Measurements from ENCODE around the gene ANKRD29. TPM values are rescaled to one million over a fixed set of nuclear protein-coding genes. Genes with fewer than 3 reads are reported as not detected.

ANKRD29 gene
- total and polyA plus RNA-seq, 8 donors, result 1.2 to 150 (median 10.6) TPM

DNA sequence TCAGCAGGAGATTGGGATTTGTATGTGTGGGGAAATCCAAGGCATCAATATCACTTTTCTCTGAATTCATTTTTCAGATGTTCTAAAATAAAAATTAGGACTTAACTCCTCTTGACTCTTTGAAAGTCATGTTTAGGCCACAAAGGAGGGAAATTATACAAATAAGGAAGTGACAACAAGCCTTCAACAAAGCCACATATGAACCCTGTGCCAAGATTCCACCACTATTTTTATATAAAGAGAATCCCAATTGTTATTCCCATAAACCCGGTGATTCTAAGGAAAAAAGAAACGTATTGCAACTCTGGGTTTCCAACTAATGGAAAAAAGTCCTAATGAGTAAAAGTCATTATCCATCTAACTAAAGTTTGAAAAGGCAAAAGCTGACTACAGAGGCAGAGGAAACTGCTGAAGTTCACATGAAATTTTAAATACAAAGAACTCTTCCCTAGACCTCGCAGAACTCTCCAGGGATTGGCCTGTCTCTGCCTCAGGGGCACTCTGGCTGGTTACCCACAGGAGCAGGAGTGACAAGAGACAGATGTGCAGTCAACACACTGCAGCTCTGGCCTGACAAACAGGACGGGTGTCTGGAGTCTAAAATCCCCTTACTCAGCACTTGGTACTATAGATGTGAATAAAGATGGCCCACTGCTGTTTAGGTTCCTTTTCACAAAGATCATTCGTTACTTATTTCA, 88.0 kb downstream of the ANKRD29 start:
- Histone ChIP-seq H3K4me1 (peaks cover 32 to 57% (median 44%) of the 10 kb centered on the region in 4 donors), H3K36me3 (peaks cover 14 to 57% (median 48%) of the 10 kb centered on the region in 4 donors), H3K27ac (peak overlapping the region; percentile 56 to 70 (median 63)), H3K4me3 (no peak overlapping the region), H3K27me3 (no peaks in the 10 kb centered on the region), H3K9me3 (no peaks in the 10 kb centered on the region)
- no peak for DNase-seq
- no peak for TF ChIP-seq POLR2A (IDR thresholded peaks at IDR 0.05)
- TF ChIP-seq POLR2AphosphoS5 (IDR thresholded peaks at IDR 0.05), result no peak
- no peak for TF ChIP-seq EP300 (IDR thresholded peaks at IDR 0.05)
- TF ChIP-seq, protein P1, sequence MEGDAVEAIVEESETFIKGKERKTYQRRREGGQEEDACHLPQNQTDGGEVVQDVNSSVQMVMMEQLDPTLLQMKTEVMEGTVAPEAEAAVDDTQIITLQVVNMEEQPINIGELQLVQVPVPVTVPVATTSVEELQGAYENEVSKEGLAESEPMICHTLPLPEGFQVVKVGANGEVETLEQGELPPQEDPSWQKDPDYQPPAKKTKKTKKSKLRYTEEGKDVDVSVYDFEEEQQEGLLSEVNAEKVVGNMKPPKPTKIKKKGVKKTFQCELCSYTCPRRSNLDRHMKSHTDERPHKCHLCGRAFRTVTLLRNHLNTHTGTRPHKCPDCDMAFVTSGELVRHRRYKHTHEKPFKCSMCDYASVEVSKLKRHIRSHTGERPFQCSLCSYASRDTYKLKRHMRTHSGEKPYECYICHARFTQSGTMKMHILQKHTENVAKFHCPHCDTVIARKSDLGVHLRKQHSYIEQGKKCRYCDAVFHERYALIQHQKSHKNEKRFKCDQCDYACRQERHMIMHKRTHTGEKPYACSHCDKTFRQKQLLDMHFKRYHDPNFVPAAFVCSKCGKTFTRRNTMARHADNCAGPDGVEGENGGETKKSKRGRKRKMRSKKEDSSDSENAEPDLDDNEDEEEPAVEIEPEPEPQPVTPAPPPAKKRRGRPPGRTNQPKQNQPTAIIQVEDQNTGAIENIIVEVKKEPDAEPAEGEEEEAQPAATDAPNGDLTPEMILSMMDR (IDR thresholded peaks at IDR 0.05), result no peak
- WGBS, 5 donors, result 63 to 77% (median 71%) methylated on average over 5 of the region's 5 CpGs
- intact Hi-C loops (cut with DNase I; ENCODE audit: low total_unique reads), result no loop called here

DNA sequence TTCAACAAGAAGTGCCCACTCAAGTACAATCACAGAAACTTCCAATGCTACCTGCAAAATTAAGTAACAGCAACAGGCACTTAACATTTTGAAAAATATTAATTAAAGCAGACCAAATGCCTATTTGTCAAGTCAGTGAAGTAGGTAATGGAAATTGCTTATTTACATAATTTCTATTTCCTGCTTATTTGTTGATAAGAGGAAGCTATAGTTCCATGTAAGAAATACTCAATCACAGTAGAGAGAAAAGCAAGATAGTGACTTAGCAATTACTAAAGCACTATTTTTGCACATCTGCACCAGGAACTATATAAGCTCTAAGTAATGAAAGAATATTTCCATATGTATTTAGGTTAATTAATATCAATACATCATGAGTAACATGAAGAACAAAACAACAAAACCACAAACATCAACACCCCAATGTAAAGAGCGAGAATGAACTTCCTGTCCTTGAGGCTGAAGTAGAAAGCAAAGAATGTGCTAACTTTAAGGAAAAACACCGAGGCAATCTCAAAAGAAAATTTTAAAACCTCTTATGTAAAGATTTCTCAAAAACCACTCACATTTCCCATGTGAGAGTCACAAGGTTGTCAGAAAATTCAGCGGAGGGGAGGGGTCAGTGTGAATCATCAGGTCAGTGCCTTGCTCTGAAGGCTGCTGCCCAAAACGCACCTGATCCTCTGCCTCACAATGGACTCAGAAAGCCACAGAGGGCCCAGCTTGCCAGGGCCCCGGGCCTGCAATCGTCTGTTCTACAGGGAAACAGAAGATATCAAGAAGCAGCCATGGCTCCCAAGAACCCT, 88.9 kb downstream of the ANKRD29 start:
- TF ChIP-seq POLR2AphosphoS5 (IDR thresholded peaks at IDR 0.05) (no peak), EP300 (IDR thresholded peaks at IDR 0.05) (no peak), POLR2A (IDR thresholded peaks at IDR 0.05) (no peak)
- TF ChIP-seq, protein P1 (IDR thresholded peaks at IDR 0.05), result no peak
- no peak for DNase-seq
- Histone ChIP-seq H3K36me3 (peaks cover 14 to 66% (median 57%) of the 10 kb centered on the region in 4 donors), H3K27ac (peak overlapping the region; percentile 56 to 70 (median 63)), H3K4me1 (peaks cover 25 to 51% (median 35%) of the 10 kb centered on the region in 4 donors), H3K27me3 (no peaks in the 10 kb centered on the region), H3K9me3 (no peaks in the 10 kb centered on the region), H3K4me3 (no peak overlapping the region)
- WGBS, 5 donors, result 32 to 53% (median 37%) methylated on average over 6 of the region's 6 CpGs
- intact Hi-C loops (cut with DNase I; ENCODE audit: low total_unique reads), result no loop called here

DNA sequence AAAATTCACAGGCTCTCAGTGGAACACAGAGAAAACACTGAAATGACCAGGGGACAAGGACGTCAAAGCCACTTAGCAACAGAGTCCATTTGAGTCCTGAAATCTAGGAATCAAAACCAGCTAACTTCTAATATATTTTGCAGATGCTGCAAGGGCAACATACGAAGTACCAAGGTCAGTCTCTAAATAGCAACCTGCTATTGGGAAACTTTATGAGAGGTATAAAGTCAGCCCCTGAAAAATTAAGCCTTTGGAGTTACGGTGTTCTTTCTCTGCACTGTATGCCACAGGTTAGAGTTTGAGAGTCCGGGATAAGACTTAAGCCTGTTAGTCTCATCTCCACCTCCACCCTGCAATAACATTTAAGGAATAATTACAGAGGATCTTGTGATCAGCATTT, 89.7 kb downstream of the ANKRD29 start:
- Histone ChIP-seq H3K27ac (peak overlapping the region in 1 of 5 donors; percentile 63), H3K4me3 (no peak overlapping the region), H3K4me1 (peaks cover 23 to 43% (median 30%) of the 10 kb centered on the region in 4 donors), H3K27me3 (no peaks in the 10 kb centered on the region), H3K36me3 (peaks cover 21 to 74% (median 65%) of the 10 kb centered on the region in 4 donors), H3K9me3 (no peaks in the 10 kb centered on the region)
- intact Hi-C loops (cut with DNase I; ENCODE audit: low total_unique reads), result no loop called here
- WGBS, 5 donors, result 81 to 94% (median 84%) methylated on average over 4 of the region's 4 CpGs
- TF ChIP-seq, protein P1 (IDR thresholded peaks at IDR 0.05), result no peak
- TF ChIP-seq POLR2AphosphoS5 (IDR thresholded peaks at IDR 0.05) (no peak), POLR2A (IDR thresholded peaks at IDR 0.05) (no peak)
- no peak for DNase-seq

DNA sequence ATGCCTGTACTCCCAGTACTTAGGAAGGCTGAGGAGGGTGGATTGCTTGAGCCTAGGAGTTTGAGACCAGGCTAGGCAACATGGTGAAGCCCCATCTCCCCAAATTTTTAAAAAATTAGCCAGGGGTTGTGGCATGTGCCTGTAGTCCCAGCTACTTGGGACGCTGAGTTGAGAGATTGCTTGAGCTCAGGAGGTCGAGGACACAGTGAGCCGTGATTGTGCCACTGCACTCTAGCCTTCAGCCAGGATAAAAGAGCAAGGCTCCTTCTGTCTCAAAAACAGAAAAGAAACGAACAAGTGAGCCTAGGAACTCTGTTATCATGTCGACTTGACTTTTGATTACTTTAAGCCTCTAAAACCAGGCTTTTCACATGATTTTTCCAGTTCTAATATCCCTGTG, 90.1 kb downstream of the ANKRD29 start:
- Histone ChIP-seq H3K36me3 (peaks cover 21 to 79% (median 69%) of the 10 kb centered on the region in 4 donors), H3K4me3 (no peak overlapping the region), H3K4me1 (peaks cover 23 to 41% (median 30%) of the 10 kb centered on the region in 4 donors), H3K27ac (no peak overlapping the region), H3K9me3 (no peaks in the 10 kb centered on the region), H3K27me3 (no peaks in the 10 kb centered on the region)
- DNase-seq, result no peak
- WGBS, 5 donors, result 58 to 78% (median 69%) methylated on average over 5 of the region's 5 CpGs
- TF ChIP-seq POLR2A (IDR thresholded peaks at IDR 0.05) (no peak), EP300 (IDR thresholded peaks at IDR 0.05) (no peak), POLR2AphosphoS5 (IDR thresholded peaks at IDR 0.05) (no peak)
- TF ChIP-seq, protein P1 (IDR thresholded peaks at IDR 0.05), result no peak
- intact Hi-C loops (cut with DNase I; ENCODE audit: low total_unique reads), result no loop called here

All from stomach (tissue), 9 donors.